Astrocyte (in vitro differentiated cells and primary cell): ENCODE measurements around the gene AHDC1.
"Not testable (repeated sequence)": the region's sequence is repeated elsewhere in the genome, so short reads cannot be mapped to it uniquely, and the experiment has no call there.

ENCODE experiments used
- CTCF ChIP-seq: IDR thresholded peaks from 2 replicates; pipeline ENCODE4 v1.5.1; 2011; ENCODE audit warnings: low read depth, mild to moderate bottlenecking, inconsistent platforms, low read length, moderate library complexity; ENCODE audit not compliant: insufficient read depth
- EZH2 ChIP-seq: IDR thresholded peaks from 2 replicates; pipeline ENCODE4 v1.6.1; 2012; ENCODE audit warnings: mild to moderate bottlenecking, low read length, inconsistent platforms; ENCODE audit not compliant: insufficient read depth

GRCh38 chr1:27640514-27640913 lies 36.6 kb upstream of the AHDC1 start:
- not testable (repeated sequence) for TF ChIP-seq CTCF, EZH2
